Measurements from ENCODE around the gene ADAMTSL1.

DNA sequence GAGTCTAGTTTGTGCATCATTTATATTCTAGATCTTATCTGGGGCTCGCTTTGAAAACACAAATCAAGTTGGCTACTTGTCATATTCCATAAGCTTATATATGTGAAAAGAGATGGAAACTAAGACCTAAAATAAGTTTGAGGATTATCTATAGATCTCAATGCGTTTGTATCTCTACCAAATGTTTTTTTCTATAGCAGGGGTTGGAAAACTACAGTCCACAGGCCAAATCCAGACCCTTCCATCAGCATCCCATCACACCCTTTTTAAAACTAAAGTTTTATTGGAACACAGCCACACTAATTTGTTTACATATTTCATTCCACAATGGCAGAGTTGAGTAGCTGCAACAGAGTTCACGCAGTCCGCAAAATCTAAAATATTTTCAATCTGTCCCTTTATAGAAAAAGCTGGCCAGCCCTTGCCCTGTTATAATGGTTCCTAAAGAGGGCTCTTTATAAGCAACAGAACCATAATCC is 230.0 kb downstream of the ADAMTSL1 start:
- TF ChIP-seq, protein P1, sequence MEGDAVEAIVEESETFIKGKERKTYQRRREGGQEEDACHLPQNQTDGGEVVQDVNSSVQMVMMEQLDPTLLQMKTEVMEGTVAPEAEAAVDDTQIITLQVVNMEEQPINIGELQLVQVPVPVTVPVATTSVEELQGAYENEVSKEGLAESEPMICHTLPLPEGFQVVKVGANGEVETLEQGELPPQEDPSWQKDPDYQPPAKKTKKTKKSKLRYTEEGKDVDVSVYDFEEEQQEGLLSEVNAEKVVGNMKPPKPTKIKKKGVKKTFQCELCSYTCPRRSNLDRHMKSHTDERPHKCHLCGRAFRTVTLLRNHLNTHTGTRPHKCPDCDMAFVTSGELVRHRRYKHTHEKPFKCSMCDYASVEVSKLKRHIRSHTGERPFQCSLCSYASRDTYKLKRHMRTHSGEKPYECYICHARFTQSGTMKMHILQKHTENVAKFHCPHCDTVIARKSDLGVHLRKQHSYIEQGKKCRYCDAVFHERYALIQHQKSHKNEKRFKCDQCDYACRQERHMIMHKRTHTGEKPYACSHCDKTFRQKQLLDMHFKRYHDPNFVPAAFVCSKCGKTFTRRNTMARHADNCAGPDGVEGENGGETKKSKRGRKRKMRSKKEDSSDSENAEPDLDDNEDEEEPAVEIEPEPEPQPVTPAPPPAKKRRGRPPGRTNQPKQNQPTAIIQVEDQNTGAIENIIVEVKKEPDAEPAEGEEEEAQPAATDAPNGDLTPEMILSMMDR (IDR thresholded peaks at IDR 0.05; ENCODE audit: insufficient read depth, low read length) = no peak
- TF ChIP-seq, protein P2, sequence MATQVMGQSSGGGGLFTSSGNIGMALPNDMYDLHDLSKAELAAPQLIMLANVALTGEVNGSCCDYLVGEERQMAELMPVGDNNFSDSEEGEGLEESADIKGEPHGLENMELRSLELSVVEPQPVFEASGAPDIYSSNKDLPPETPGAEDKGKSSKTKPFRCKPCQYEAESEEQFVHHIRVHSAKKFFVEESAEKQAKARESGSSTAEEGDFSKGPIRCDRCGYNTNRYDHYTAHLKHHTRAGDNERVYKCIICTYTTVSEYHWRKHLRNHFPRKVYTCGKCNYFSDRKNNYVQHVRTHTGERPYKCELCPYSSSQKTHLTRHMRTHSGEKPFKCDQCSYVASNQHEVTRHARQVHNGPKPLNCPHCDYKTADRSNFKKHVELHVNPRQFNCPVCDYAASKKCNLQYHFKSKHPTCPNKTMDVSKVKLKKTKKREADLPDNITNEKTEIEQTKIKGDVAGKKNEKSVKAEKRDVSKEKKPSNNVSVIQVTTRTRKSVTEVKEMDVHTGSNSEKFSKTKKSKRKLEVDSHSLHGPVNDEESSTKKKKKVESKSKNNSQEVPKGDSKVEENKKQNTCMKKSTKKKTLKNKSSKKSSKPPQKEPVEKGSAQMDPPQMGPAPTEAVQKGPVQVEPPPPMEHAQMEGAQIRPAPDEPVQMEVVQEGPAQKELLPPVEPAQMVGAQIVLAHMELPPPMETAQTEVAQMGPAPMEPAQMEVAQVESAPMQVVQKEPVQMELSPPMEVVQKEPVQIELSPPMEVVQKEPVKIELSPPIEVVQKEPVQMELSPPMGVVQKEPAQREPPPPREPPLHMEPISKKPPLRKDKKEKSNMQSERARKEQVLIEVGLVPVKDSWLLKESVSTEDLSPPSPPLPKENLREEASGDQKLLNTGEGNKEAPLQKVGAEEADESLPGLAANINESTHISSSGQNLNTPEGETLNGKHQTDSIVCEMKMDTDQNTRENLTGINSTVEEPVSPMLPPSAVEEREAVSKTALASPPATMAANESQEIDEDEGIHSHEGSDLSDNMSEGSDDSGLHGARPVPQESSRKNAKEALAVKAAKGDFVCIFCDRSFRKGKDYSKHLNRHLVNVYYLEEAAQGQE (IDR thresholded peaks at IDR 0.05; ENCODE audit: insufficient replicate concordance, low read depth) = no peak

Measured in HL-60 (cell line).